ENCODE data around the gene SH3BP5. TPM values are rescaled to one million over a fixed set of nuclear protein-coding genes. Genes with fewer than 3 reads are reported as not detected.

The SH3BP5 gene
- total RNA-seq, 1 donor from 2014 or later: 7.7 TPM

DNA sequence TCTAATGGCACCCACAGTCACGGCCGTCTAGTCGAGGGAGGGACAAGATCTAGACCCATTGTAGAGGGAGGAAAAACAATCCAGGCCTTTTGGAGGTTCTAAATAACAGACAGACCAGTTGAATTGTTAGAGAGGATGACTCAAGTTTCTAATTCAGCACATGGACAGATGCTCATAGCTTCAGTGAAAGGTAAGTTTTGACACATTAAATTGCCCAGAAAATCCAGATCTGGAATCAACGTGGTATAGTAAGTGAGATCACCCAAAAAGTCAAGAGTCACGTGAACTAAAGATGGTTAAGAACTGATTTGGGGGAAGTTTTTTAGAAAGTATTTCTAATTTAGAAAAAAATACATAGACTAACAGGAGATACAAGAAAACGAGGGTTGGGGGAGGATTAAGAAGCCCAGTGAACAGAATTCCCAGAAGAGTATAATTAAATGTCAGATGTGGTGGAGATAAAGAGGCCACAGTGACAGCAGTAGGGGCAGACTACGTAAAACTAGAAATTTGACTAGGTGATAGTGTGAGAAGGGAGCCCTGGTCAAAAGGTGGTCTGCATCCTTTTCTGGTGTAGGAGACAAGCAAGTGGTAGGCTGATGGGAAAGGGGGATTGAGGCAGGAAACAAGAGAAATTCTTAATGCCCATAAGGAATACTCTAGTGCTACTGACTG, 79.2 kb downstream of the SH3BP5 start:
- DNase-seq (ENCODE audit: low read depth): no peak

- DNase-seq (ENCODE audit: low read depth): no peak
Measured at GRCh38 chr3:15246186-15246585, 86.2 kb downstream of the SH3BP5 start.

DNA sequence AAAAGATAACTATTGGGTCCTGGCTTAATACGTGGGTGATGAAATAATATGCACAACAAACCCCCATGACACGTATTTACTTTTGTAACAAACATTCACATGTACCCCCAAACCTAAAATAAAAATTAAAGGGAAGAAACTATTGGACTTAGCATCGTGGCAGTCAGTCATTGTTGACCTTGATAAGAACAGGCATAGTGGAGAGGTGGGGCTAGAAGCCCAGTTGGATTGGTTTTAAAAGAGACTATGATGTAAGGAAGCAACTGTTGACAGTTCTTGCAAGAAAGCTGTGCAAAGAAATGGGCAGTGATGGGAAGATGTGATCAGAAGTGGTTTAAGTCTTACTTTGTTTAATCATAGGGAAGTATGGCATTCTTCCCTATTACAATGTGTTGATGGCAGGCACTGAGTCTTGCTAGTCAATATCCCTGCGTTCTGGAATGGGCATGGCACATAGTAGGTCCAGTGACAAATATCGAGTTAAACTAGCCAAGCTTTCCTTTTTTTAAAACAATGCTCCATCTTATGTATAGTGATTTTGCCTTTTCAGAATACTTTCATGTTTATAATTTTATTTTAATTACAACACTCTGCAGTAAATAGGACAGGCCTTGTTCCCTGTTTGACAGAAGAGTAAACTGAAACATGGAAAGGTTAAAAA, 88.4 kb downstream of the SH3BP5 start:
- DNase-seq (ENCODE audit: low read depth): no peak

DNA sequence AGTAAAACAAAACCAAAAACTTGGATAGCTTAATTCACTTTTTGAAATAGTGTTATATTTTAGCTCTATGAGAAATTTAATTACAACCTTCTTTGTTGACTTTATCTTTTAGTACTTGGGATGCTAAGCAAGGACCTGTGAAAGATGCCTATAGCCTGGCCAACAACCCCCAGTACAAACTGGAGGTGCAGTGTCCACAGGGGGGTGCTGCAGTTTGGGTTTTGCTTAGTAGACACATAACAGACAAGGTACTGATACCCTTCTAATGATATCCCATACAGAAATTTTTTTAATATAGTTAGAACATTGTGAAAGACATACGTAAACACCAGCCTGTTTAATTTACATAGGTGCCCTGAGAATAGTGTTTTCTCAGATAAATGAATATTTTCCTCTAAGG, 91.0 kb downstream of the SH3BP5 start:
- DNase-seq (ENCODE audit: low read depth): no peak

- no peak for DNase-seq (ENCODE audit: low read depth)
Measured at GRCh38 chr3:15229262-15229661, 103.1 kb downstream of the SH3BP5 start.

DNA sequence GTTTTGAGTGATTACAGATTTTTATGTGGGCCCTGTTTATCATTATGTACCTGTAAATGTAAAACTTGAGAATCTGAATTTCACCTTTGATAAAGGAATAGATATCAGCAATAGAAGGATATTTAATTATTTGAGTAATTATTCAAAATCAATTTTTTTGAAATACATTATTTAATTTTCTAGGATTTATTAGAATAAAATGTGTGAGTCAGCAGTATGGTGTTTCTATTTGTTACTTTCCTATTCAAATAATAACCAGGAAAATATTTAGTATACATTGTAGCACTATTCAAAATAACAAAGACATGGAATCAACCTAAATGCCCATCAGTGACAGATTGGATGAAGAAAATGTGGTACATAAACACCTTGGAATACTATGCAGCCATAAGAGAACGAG, 104.2 kb downstream of the SH3BP5 start:
- DNase-seq (ENCODE audit: low read depth): no peak

DNA sequence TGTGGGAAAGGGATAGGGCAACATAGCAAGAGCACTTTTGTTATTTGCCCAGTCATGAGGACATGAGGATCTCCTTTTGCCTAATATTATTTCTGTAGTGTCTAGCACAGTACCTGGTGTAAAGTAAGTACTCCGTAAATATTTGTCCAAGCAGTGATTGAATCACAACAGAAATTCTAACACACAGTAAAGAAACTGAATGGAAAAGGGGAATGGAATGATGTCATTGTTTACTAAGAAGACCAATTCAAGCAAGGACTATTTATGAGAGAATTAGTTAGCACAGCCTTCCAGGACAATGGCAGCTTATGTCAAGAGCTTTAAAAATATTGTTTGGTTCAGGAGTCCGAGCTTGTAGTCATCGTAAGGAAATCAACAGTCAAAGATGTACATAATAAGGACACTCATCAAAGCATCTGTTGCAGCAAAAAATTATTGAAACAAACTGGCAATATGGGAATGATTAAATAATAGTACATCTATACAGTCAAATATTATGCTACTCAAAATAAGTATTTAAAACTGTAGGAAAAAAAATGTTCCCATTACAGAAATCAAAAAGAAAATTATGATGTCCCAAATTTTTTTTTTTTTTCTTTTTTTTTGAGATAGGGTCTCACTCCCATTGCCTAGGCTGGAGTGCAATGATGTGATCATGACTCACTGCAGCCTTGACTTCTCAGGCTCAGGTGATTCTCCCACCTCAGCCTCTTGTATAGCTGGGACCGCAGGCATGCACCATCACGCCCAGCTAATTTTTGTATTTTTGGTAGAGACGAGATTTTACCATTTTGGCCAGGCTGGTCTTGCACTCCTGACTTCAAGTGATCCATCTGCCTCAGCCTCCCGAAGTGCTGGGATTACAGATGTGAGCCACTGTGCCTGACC, 108.5 kb downstream of the SH3BP5 start:
- no peak for DNase-seq (ENCODE audit: low read depth)

GRCh38 chr3:15221574-15222217, 110.7 kb downstream of the SH3BP5 start:
- DNase-seq (ENCODE audit: low read depth): no peak

DNA sequence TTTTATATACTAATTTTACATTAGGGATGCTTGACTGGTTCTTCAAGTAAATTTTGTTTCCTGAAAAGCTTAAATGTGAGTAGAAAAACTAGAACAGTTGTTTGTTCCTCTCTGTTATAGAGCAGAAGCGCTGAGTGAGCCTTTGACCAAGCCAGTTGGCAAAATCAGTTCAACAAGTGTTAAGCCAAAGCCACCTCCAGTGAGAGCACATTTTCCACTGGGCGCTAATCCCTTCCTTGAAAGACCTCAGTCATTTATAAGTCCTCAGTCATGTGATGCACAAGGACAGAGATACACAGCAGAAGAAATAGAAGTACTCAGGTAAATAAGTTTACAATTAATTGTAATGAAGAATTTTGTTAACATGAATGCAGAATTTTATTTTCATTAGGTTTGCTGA, 111.7 kb downstream of the SH3BP5 start:
- DNase-seq (ENCODE audit: low read depth): no peak

DNA sequence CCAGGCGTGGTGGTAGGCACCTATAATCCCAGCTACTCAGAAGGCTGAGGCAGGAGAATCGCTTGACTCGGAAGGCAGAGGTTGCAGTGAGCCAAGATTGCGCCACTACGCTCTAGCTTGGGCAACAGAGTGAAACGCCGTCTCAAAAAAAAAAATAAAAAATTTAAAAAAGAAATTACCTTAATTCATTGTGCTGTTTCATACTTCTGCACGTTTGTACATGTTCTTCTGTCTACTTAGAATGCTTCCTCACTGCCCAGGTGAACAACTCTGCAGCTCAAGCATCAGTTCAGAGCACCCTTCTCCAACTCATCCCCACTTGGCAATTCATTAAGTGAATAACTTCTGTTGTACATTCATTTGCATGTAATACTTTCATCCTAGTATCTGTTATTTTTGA, 112.3 kb downstream of the SH3BP5 start:
- no peak for DNase-seq (ENCODE audit: low read depth)

GRCh38 chr3:15218689-15219088, 113.7 kb downstream of the SH3BP5 start:
- no peak for DNase-seq (ENCODE audit: low read depth)

DNA sequence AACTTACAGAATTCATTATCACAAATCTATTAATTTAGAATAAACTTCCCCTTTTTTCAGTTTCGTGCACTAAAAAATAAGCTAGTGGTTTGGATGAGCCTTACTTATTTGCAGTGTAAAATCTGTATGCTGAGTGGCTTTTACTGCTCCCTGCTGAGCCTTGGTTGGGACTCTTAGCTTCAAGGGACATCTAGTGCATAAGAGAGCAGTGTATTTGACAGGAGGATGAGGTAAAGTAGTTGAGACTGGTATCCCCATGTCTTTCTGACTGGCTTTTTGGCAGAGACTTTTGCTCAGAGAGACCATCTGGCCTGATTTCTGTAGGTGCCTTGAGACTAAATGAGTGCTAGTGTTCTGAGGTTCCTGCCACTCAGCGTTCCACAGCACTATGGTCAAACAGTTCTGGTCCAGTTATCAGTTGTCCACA, 114.5 kb downstream of the SH3BP5 start:
- no peak for DNase-seq (ENCODE audit: low read depth)

- no peak for DNase-seq (ENCODE audit: low read depth)
Measured at GRCh38 chr3:15217011-15217671, 115.2 kb downstream of the SH3BP5 start.

- no peak for DNase-seq (ENCODE audit: low read depth)
Measured at GRCh38 chr3:15216501-15216900, 115.9 kb downstream of the SH3BP5 start.

DNA sequence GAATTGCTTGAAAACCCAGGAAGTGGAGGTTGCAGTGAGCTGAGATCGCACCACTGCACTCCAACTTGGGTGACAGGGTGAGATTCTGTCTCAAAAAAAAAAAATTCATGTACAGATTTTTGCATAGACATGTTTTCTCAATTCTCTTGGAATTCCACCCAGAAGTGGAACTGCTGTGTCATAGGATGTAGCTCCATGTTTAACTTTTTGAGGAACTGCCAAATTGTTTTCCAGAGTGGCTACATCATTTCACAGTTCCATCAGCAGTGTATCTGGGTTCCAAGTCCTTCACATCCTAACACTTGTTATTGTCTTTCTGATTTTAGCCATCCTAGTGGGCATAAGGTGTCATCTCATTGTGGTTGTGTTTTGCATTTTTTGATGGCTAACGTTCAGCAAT, 116.4 kb downstream of the SH3BP5 start:
- no peak for DNase-seq (ENCODE audit: low read depth)

DNA sequence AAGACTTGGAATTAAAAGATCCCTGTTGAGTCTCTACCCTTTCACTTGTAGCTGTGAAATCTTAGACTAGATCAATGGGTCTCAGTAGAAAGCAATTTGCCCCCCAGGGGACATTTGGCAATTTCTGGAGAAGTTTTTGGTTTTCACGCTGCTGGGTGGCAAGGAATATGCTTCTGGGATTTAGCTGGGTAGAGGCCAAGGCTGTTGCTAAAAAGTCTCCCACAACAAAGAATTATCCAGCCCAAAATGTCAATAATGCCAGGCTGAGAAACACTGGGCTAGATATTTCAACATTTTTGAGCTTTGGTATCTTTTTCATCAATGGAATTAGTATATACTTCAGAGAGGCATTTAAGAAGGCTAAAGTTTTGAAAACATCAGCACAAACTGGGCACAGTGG, 117.6 kb downstream of the SH3BP5 start:
- DNase-seq (ENCODE audit: low read depth): no peak

GRCh38 chr3:15211937-15212336, 120.4 kb downstream of the SH3BP5 start:
- DNase-seq (ENCODE audit: low read depth): no peak

DNA sequence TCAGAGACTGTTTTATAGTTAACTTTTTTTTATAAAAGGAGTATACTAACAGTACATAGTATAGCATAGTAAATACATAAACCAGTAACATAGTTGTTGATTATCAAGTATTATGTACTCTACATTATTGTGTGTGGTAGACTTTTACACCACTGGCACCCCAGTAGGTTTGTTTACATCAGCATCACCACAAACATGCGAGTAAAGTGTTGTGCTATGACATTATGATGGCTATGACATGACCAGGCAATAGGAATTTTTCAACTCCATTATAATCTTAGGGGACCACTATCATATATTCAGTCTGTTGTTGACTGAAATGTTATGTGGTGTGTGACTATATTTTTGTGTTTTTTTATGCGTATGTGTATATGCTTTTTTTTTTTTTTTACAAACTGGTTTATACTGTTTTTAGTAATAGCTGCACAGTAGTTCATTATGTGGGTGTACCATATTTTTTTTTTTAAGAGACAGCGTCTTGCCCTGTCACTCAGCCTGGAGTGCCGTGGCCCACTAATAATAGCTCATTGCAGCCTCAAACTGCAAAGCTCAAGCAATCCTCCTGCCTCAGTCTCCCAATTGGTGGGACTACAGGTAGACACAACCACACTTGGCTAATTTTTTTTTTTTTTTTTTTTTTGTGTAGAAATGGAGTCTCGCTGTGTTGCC, 124.4 kb downstream of the SH3BP5 start:
- no peak for DNase-seq (ENCODE audit: low read depth)

GRCh38 chr3:15206662-15207576, 125.5 kb downstream of the SH3BP5 start:
- peak; percentile 61 for DNase-seq (ENCODE audit: low read depth)
